ENCODE measurements around the gene SPPL3.

SPPL3 gene

DNA sequence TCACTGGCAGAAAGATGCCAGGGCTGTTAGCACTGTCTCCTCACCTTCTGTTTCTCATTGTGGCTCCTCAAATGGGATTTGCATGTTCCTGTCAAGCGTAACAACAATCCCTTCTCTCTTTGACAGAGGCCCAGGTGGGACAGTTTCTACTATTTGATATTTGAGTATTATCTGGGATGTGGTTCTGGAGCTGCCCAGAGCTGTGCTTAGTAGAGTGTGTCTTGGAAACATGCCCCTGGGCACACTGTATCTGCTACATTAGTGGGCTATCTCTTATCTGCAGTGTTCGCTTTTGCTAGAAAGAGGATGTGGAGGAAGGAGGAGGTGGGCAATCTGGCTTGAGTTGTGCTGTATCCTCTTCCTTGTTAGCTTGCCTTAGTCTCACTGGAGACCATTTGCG is 182.3 kb downstream of the SPPL3 start:
- DNase-seq (ENCODE audit: low read depth): no peak

- DNase-seq (ENCODE audit: low read depth): no peak
Measured at GRCh38 chr12:120720987-120721801, 183.0 kb downstream of the SPPL3 start.

DNA sequence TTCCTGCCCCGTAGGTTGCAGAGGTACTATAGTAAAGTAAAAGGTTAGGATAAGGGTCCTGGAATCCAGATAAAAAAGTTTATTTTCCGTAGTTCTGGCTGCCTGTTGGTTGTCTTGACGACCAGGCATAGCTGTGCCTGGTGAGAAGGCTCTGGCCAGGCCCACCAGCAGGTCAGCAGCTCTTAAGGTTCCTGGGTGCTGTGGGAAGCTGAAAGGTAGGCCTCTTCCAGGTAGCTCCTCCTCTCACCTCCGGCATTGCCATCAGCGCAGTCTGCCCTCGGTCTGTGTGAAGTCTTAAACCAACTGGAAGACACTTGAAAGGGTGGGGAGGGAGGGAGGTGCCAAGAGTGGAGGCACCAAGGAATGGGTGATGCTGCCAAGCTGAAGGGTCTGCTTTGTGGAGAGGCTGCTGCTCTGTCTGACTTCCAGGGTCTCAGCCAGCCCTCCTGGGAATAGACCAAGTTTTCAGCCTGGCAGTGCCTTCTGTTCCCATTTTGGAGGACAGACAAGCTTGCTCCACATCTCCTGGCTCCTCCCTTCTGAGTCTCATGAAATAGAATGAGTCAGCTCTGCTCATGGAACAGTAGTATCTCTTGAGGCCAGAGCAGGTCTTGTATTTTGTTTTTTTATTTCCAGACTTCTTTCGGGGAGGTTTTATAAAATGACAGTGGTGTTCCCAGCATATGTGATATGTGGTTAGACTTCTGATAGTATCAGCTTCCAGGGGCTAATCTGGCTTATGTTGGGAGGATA is 183.7 kb downstream of the SPPL3 start:
- no peak for DNase-seq (ENCODE audit: low read depth)

GRCh38 chr12:120719496-120720233 is 184.5 kb downstream of the SPPL3 start:
- no peak for DNase-seq (ENCODE audit: low read depth)

DNA sequence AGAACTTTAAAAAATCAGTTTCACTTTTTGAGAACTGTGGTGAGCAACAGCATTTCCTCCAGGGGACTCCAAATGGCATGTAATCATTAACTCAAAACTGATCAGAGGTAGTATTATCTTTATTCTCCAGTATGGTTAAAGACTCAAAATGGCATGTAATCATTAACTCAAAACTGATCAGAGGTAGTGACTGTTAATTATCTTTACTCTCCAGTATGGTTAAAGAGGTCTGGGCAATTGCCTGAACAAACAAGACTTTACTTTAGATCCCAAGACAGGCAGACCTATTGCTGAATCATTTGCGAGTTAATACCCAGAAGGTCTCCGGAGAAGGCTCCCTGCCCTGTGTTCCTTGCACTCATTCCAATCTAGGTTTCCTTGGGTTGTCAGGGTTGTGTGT is 185.1 kb downstream of the SPPL3 start:
- no peak for DNase-seq (ENCODE audit: low read depth)

GRCh38 chr12:120718055-120718454 is 186.1 kb downstream of the SPPL3 start:
- DNase-seq (ENCODE audit: low read depth): no peak

DNA sequence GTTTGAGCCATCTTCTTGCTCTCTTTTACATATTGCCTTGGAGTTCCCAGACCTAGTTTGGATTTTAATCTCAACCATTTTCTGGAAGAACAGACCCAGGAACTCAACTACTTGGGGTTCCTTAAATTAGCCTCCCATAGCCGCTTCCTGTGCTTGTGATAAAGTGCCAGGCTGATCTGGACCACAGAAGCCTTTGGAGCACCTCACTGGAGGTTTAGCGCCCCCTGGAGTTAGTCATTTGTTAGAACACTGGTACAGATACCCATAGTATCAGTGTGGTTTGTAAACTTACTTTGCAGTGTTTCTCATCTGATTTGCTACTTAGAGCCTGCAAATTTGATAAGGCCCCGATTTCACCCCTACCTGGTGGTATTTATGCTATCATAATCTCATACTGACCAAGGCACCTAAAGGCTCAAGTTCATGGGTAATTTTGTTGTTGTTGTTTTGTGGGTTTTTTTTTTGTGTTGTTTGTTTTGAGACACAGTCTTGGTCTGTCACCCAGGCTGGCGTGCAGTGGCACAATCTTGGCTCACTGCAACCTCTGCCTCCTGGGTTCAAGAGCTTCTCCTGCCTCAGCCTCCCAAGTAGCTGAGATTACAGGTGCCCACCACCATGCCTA is 190.2 kb downstream of the SPPL3 start:
- peak; percentile 29 for DNase-seq (ENCODE audit: low read depth)

- no peak for DNase-seq (ENCODE audit: low read depth)
Measured at GRCh38 chr12:120712610-120713009, 191.5 kb downstream of the SPPL3 start.
